HCT116 (cell line): ENCODE data around the gene KIRREL2. TPM values are rescaled to one million over a fixed set of nuclear protein-coding genes. Genes with fewer than 3 reads are reported as not detected.

ENCODE experiments used
- ATAC-seq: fragments of 200-7000 bp; cut with Tn5 transposase; 2 replicates; pipeline ENCODE4 v1.9.1; 2020; ENCODE audit warnings: mild to moderate bottlenecking, moderate library complexity
- BruUV-seq: library from RNA; stranded (reverse); fragments of 400-500 nt; replicated peaks from 2 replicates; lab custom pipeline; 2021; lab: Mats Ljungman, UMichigan
- CTCF ChIA-PET: fragments of 300-600 bp; sonication (Branson Sonifier 250); formaldehyde crosslinking; loops from one replicate; lab custom pipeline; 2021; ENCODE audit warnings: antibody characterized with exemption; lab: Charles Lee
- POLR2A ChIA-PET: fragments of 300-600, 350-600 bp; sonication (Branson Sonifier 250); formaldehyde crosslinking; loops from one replicate; lab custom pipeline; 2021; ENCODE audit warnings: antibody characterized with exemption; lab: Charles Lee
- RAD21 ChIA-PET, 2 experiments: fragments of 300-600 bp; sonication (Branson Sonifier 250); formaldehyde crosslinking; loops; one replicate each; lab custom pipeline; 2023; ENCODE audit warnings: low total read pairs in 2 of 2; ENCODE audit not compliant: uncharacterized antibody in 2 of 2, unreplicated experiment in 2 of 2, low non-redundant PET in 1 of 2; lab: Charles Lee
- DNase-seq: peaks from one replicate; pipeline ENCODE4 v3.0.0-alpha.2; 2010; ENCODE audit warnings: low read depth, low spot score
- H2AFZ ChIP-seq: fragments of 200-600 bp; shearing (Covaris generic), sonication (generic); 2 replicates; pipeline ENCODE4 v1.6.1; 2017; ENCODE audit warnings: low read depth, mixed run types, mixed read lengths, antibody characterized with exemption, low read length; ENCODE audit not compliant: poor library complexity, severe bottlenecking
- H3K27ac ChIP-seq: 2 replicates; pipeline ENCODE4 v1.5.1; 2012; ENCODE audit warnings: low read depth, low read length
- H3K27me3 ChIP-seq: fragments of 200-600 bp; sonication (generic); 2 replicates; pipeline ENCODE4 v1.6.1; 2016; ENCODE audit warnings: mixed run types, low read length, mixed read lengths; ENCODE audit not compliant: insufficient read depth
- H3K36me3 ChIP-seq, 2 experiments: fragments of 200-500 bp in 1 of 2; fragments of 200-600 bp in 1 of 2; sonication (Bioruptor generic) in 1 of 2; sonication (generic) in 1 of 2; 2 replicates each; pipeline versions ENCODE4 v1.5.1 to v1.6.1; 2014 to 2016; ENCODE audit warnings: low read length in 2 of 2, inconsistent platforms in 1 of 2, mixed read lengths in 1 of 2, mixed run types in 1 of 2; ENCODE audit not compliant: insufficient read depth in 2 of 2, control insufficient read depth in 1 of 2
- H3K4me1 ChIP-seq, 2 experiments: fragments of 200-600 bp in 1 of 2; sonication (generic) in 1 of 2; 2 replicates each; pipeline versions ENCODE4 v1.5.1 to v1.6.1; 2012 to 2017; ENCODE audit warnings: low read length in 2 of 2, inconsistent platforms in 1 of 2, mild to moderate bottlenecking in 1 of 2, mixed read lengths in 1 of 2, mixed run types in 1 of 2, moderate library complexity in 1 of 2; ENCODE audit not compliant: insufficient read depth in 2 of 2, control insufficient read depth in 1 of 2
- H3K4me2 ChIP-seq: fragments of 200-600 bp; sonication (generic); 2 replicates; pipeline ENCODE4 v1.6.1; 2017; ENCODE audit warnings: mixed run types, low read length, mixed read lengths
- H3K4me3 ChIP-seq, 2 experiments: fragments of 200-600 bp in 1 of 2; sonication (generic) in 1 of 2; replicated peaks in 1 of 2; 2 replicates each; pipeline ENCODE4 v1.5.1; 2011 to 2016; ENCODE audit warnings: low read length in 2 of 2, control low read depth in 1 of 2, low read depth in 1 of 2, mild to moderate bottlenecking in 1 of 2, mixed read lengths in 1 of 2, mixed run types in 1 of 2
- H3K79me2 ChIP-seq: fragments of 200-600 bp; sonication (generic); 2 replicates; pipeline ENCODE4 v1.6.1; 2017; ENCODE audit warnings: mild to moderate bottlenecking, mixed run types, low read length, moderate library complexity, mixed read lengths; ENCODE audit not compliant: insufficient read depth
- H3K9ac ChIP-seq: fragments of 200-600 bp; sonication (generic); 2 replicates; pipeline ENCODE4 v1.6.1; 2016; ENCODE audit warnings: low read length, mixed read lengths
- H3K9me2 ChIP-seq: fragments of 200-600 bp; sonication (generic), shearing (Covaris generic); 2 replicates; pipeline ENCODE4 v1.6.1; 2017; ENCODE audit warnings: mixed run types, mild to moderate bottlenecking, moderate library complexity; ENCODE audit not compliant: insufficient read depth
- H3K9me3 ChIP-seq, 2 experiments: fragments of 200-500 bp in 1 of 2; fragments of 200-600 bp in 1 of 2; sonication (Bioruptor generic) in 1 of 2; sonication (generic) in 1 of 2; 2 replicates each; pipeline ENCODE4 v1.6.1; 2014 to 2017; ENCODE audit warnings: low read length in 2 of 2, mixed read lengths in 2 of 2, inconsistent platforms in 1 of 2, low read depth in 1 of 2, mild to moderate bottlenecking in 1 of 2, mixed run types in 1 of 2, moderate library complexity in 1 of 2; ENCODE audit not compliant: control insufficient read depth in 1 of 2, insufficient read depth in 1 of 2
- H4K20me1 ChIP-seq: fragments of 200-600 bp; sonication (generic), shearing (Covaris generic); 2 replicates; pipeline ENCODE4 v1.6.1; 2017; ENCODE audit warnings: mixed run types, mild to moderate bottlenecking, moderate library complexity; ENCODE audit not compliant: insufficient read depth
- CBX3 ChIP-seq: IDR thresholded peaks from 2 replicates; pipeline ENCODE4 v1.6.1; 2012; ENCODE audit warnings: low read depth
- EGR1 ChIP-seq: IDR thresholded peaks from 2 replicates; pipeline ENCODE4 v1.6.1; 2012; ENCODE audit warnings: low read depth
- RAD21 ChIP-seq: IDR thresholded peaks from 2 replicates; pipeline ENCODE4 v1.6.1; 2012; ENCODE audit warnings: low read depth, mild to moderate bottlenecking
- SP1 ChIP-seq: IDR thresholded peaks from 2 replicates; pipeline ENCODE4 v1.6.1; 2012; ENCODE audit warnings: low read depth
- TCF7L2 ChIP-seq: IDR thresholded peaks from 2 replicates; pipeline ENCODE4 v1.7.0; 2011; ENCODE audit warnings: borderline replicate concordance, inconsistent platforms; ENCODE audit not compliant: insufficient read depth, insufficient read length; ENCODE audit errors: extremely low read depth
- YY1 ChIP-seq: IDR thresholded peaks from 2 replicates; pipeline ENCODE4 v1.6.1; 2011; ENCODE audit warnings: low read length, low read depth, moderate library complexity, mild to moderate bottlenecking; ENCODE audit not compliant: insufficient replicate concordance; ENCODE audit errors: extremely low read depth
- ZNF274 ChIP-seq: fragments of 200-500 bp; sonication (Bioruptor generic); IDR thresholded peaks from 2 replicates; pipeline ENCODE4 v1.6.1; 2014; ENCODE audit warnings: mild to moderate bottlenecking, low read depth, low read length, inconsistent platforms
- intact Hi-C: fragments of 100-400 bp; cut with micrococcal nuclease; formaldehyde crosslinking; loops from 2 replicates; pipeline ENCODE4 v1.10.0; 2022
- total RNA-seq: library from RNA; stranded (reverse); gene quantifications from one replicate; pipeline ENCODE4 v1.2.1, GENCODE V29; 2021; ENCODE audit not compliant: unreplicated experiment
- TF ChIP-seq, protein P1 (sequence below): IDR thresholded peaks from 2 replicates; pipeline ENCODE4 v1.6.1; 2011; ENCODE audit warnings: mild to moderate bottlenecking, low read length, moderate library complexity; ENCODE audit not compliant: insufficient replicate concordance; ENCODE audit errors: extremely low read depth
- TF ChIP-seq, protein P2 (sequence below): IDR thresholded peaks from 2 replicates; pipeline ENCODE4 v1.6.1; 2012

The KIRREL2 gene
- total RNA-seq, 1 experiment from 2014 or later: 1.3 TPM

DNA sequence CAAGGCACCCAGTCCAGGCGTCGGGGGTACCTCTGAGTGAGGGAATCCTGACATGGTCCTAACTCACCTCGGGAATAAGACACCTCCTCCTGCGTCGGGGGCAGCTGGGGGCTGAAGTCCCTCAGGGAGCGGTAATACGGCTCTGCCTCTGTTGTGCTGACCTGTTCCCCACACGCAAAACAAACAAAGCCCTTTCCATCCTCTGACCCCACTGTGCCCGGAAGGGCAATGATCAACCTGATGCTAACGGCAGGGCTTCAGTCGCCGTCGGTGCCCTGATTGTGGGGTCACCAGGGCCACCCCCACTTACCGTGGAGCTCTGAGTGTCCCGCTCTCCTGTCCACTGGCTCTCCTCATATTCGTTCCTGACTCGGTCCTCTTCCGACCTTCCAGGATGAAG, 25.7 kb upstream of the KIRREL2 start:
- ChIA-PET POLR2A (no interaction called here), RAD21 (no interaction called here), CTCF (no interaction called here)
- no peaks in the 10 kb centered on the region for H3K4me1 ChIP-seq
- H3K79me2 ChIP-seq: no peaks in the 10 kb centered on the region
- ATAC-seq (no peak), DNase-seq (no peak)
- no peaks in the 10 kb centered on the region for H3K9me2 ChIP-seq
- H3K27me3 ChIP-seq: peaks cover 43% of the 10 kb centered on the region
- no TSS peak for BruUV-seq
- no peak overlapping the region for H2AFZ ChIP-seq
- no peaks in the 10 kb centered on the region for H3K36me3 ChIP-seq
- no peaks in the 10 kb centered on the region for H3K9me3 ChIP-seq
- no peak overlapping the region for H3K4me3 ChIP-seq
- TF ChIP-seq, protein P1, sequence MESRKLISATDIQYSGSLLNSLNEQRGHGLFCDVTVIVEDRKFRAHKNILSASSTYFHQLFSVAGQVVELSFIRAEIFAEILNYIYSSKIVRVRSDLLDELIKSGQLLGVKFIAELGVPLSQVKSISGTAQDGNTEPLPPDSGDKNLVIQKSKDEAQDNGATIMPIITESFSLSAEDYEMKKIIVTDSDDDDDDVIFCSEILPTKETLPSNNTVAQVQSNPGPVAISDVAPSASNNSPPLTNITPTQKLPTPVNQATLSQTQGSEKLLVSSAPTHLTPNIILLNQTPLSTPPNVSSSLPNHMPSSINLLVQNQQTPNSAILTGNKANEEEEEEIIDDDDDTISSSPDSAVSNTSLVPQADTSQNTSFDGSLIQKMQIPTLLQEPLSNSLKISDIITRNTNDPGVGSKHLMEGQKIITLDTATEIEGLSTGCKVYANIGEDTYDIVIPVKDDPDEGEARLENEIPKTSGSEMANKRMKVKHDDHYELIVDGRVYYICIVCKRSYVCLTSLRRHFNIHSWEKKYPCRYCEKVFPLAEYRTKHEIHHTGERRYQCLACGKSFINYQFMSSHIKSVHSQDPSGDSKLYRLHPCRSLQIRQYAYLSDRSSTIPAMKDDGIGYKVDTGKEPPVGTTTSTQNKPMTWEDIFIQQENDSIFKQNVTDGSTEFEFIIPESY: no peak
- TF ChIP-seq EGR1 (no peak), TCF7L2 (no peak), ZNF274 (no peak), YY1 (no peak), SP1 (no peak), CBX3 (no peak), RAD21 (no peak)
- TF ChIP-seq, protein P2, sequence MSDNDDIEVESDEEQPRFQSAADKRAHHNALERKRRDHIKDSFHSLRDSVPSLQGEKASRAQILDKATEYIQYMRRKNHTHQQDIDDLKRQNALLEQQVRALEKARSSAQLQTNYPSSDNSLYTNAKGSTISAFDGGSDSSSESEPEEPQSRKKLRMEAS: no peak
- H3K27ac ChIP-seq: no peak overlapping the region
- intact Hi-C loops: no loop called here
- no peak overlapping the region for H3K4me2 ChIP-seq
- no peak overlapping the region for H3K9ac ChIP-seq
- H4K20me1 ChIP-seq: no peaks in the 10 kb centered on the region
